ENCODE data around the gene UBAC2. TPM values are rescaled to one million over a fixed set of nuclear protein-coding genes. Genes with fewer than 3 reads are reported as not detected.

The UBAC2 gene
- total and polyA plus RNA-seq, 2 of the 8 experiments (the other 6 are each of a cell fraction or from before 2014, with no cell fraction given) = 75.9 to 76.9 TPM

- no peak for TF ChIP-seq CHD7 (IDR thresholded peaks at IDR 0.05; ENCODE audit: insufficient replicate concordance, low read length)
- TF ChIP-seq USF2 (IDR thresholded peaks at IDR 0.05; ENCODE audit: low read length) = no peak
Observed at GRCh38 chr13:99151516-99151915, 49.1 kb upstream of the UBAC2 start (continued).
